Naive thymus-derived CD4-positive, alpha-beta T cell (primary cell): ENCODE measurements around the gene TOB1. TPM values are rescaled to one million over a fixed set of nuclear protein-coding genes. Genes with fewer than 3 reads are reported as not detected.
A peak's percentile ranks its signal among the peaks of the same experiment; 100 is the strongest.

ENCODE experiments used
- ATAC-seq: fragments of 150-1000 bp; cut with Tn5 transposase; 2 replicates; pipeline ENCODE4 v1.10.0; 2021; ENCODE audit warnings: mild to moderate bottlenecking, moderate library complexity
- CTCF ChIA-PET: fragments of 350-600 bp; sonication (Branson Sonifier 250); formaldehyde crosslinking; loops from one replicate; lab custom pipeline; 2021; ENCODE audit warnings: antibody characterized with exemption; lab: Charles Lee
- POLR2A ChIA-PET: fragments of 350-600 bp; sonication (Branson Sonifier 250); formaldehyde crosslinking; loops from one replicate; lab custom pipeline; 2021; ENCODE audit warnings: antibody characterized with exemption, inconsistent platforms; lab: Charles Lee
- DNase-seq, 9 donors: peaks; one replicate each; pipeline versions ENCODE4 v3.0.0 to v3.0.0-alpha.2; 2020 to 2022; ENCODE audit warnings: mixed read lengths in 1 of 9
- H3K27ac ChIP-seq: one replicate; pipeline ENCODE4 v1.7.0; 2013; ENCODE audit warnings: mild to moderate bottlenecking, low read depth, low read length, moderate library complexity
- H3K27me3 ChIP-seq, 2 donors: one replicate each; pipeline ENCODE4 v1.7.0; 2013; ENCODE audit warnings: low read length in 2 of 2, mild to moderate bottlenecking in 2 of 2, moderate library complexity in 2 of 2; ENCODE audit not compliant: control insufficient read depth in 2 of 2, insufficient read depth in 2 of 2
- H3K36me3 ChIP-seq, 3 experiments: 1 replicate in 2 of 3; 2 replicates in 1 of 3; pipeline ENCODE4 v1.7.0; 2013; ENCODE audit warnings: low read length in 3 of 3, mild to moderate bottlenecking in 3 of 3, moderate library complexity in 1 of 3; ENCODE audit not compliant: insufficient read depth in 3 of 3, control insufficient read depth in 2 of 3
- H3K4me1 ChIP-seq, 2 donors: one replicate each; pipeline ENCODE4 v1.7.0; 2013; ENCODE audit warnings: low read length in 2 of 2, mild to moderate bottlenecking in 2 of 2, moderate library complexity in 1 of 2; ENCODE audit not compliant: control insufficient read depth in 2 of 2, insufficient read depth in 2 of 2
- H3K4me3 ChIP-seq: 2 replicates; pipeline ENCODE4 v1.7.0; 2013; ENCODE audit warnings: mild to moderate bottlenecking, low read length
- H3K9me3 ChIP-seq, 3 experiments: 1 replicate in 2 of 3; 2 replicates in 1 of 3; pipeline ENCODE4 v1.7.0; 2013; ENCODE audit warnings: low read length in 3 of 3; ENCODE audit not compliant: control insufficient read depth in 2 of 3
- H3K27ac Mint-ChIP-seq, 9 donors: one replicate each; pipeline ENCODE4 v1.8.0; 2020 to 2022; ENCODE audit warnings: mixed read lengths in 9 of 9, mild to moderate bottlenecking in 8 of 9, moderate library complexity in 5 of 9, inconsistent platforms in 2 of 9
- H3K27me3 Mint-ChIP-seq, 5 donors: one replicate each; pipeline ENCODE4 v1.8.0; 2021 to 2022; ENCODE audit warnings: mixed read lengths in 5 of 5, mild to moderate bottlenecking in 1 of 5
- H3K36me3 Mint-ChIP-seq, 5 donors: one replicate each; pipeline ENCODE4 v1.8.0; 2020 to 2022; ENCODE audit warnings: mixed read lengths in 5 of 5, mild to moderate bottlenecking in 3 of 5, inconsistent platforms in 1 of 5
- H3K4me1 Mint-ChIP-seq, 7 donors: one replicate each; pipeline ENCODE4 v1.8.0; 2020 to 2022; ENCODE audit warnings: mixed read lengths in 7 of 7, mild to moderate bottlenecking in 3 of 7, inconsistent platforms in 1 of 7
- H3K4me3 Mint-ChIP-seq, 10 donors: one replicate each; pipeline ENCODE4 v1.8.0; 2020 to 2022; ENCODE audit warnings: mild to moderate bottlenecking in 10 of 10, mixed read lengths in 10 of 10, moderate library complexity in 6 of 10, inconsistent platforms in 2 of 10
- H3K9me3 Mint-ChIP-seq, 11 donors: one replicate each; pipeline ENCODE4 v1.8.0; 2020 to 2022; ENCODE audit warnings: mixed read lengths in 11 of 11, mild to moderate bottlenecking in 4 of 11, inconsistent platforms in 1 of 11, moderate library complexity in 1 of 11
- intact Hi-C, 2 donors: fragments of 100-400 bp; cut with micrococcal nuclease; formaldehyde crosslinking; loops; one replicate each; pipeline ENCODE4 v1.15.1; 2023
- polyA plus RNA-seq, 2 donors: library from polyadenylated mRNA; unstranded; fragments of 300-500 nt; fragmentation: Illumina TruSeq; gene quantifications; one replicate each; pipeline ENCODE4 v1.2.3, GENCODE V29; 2021
- total RNA-seq, 6 experiments: library from RNA in 5 of 6; stranded (reverse) in 5 of 6; gene quantifications; 1 replicate in 5 of 6; 2 replicates in 1 of 6; pipeline ENCODE4 v1.2.3 and lab custom pipeline; 2021 to 2026

Gene TOB1
- total and polyA plus RNA-seq, 7 experiments from 2014 or later = 27.9 to 261 (median 131) TPM

DNA sequence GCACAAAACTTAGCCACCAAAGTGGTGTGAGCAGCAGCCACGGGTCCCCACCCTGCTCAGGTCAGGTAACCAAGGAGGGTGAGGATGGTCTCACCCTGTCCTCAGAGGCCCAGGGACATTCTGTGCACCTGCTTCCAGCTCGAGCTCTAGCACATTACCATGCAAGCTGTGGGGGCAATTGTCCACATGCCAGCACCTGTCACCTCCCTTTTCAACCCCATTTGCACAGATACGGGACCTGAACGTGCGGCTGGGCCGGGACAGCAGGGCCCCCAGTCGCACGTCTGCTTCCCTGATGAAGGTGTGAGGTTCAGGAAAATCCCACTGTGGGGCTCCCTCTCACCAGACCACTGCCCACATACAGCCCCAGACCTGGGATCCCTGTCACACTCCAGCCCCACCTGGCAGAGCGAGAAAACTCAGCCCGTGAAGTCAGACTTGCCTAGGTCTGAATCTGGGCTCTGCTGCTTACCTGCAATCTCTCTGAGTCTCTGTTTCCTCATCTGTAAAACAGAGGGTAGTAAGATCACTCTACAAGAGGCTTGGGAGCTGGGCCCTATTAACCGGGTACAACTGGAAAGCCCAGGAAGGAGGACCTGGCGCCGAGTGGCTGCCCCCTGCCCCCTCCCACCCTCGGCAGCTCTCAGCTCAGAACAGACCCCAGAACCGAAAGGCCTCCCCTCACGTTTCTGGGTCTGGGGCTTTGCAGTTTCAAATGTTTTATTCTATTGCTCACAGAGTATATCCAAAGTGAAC, 22.8 kb downstream of the TOB1 start:
- peaks cover 0 to 4% (median 0%) of the 10 kb centered on the region in 7 donors for H3K4me1 Mint-ChIP-seq
- intact Hi-C loops = loop anchor here in 1 of 2 donors (2.0 kb wide), 1 partner anchor 365 kb away; the partner anchor contains the start of gene RSAD1
- Histone ChIP-seq H3K27ac (no peak overlapping the region), H3K27me3 (no peaks in the 10 kb centered on the region), H3K4me3 (no peak overlapping the region), H3K9me3 (no peaks in the 10 kb centered on the region), H3K36me3 (no peaks in the 10 kb centered on the region), H3K4me1 (no peaks in the 10 kb centered on the region)
- peaks cover 0 to under 1% (median 0%) of the 10 kb centered on the region in 11 donors for H3K9me3 Mint-ChIP-seq
- no peak for ATAC-seq
- H3K36me3 Mint-ChIP-seq = no peaks in the 10 kb centered on the region
- H3K27ac Mint-ChIP-seq = no peak overlapping the region
- ChIA-PET POLR2A (interaction anchor here (0.6 kb wide), 1 partner anchor 233 kb away, joined by 3 read pairs; no protein-coding TSS in a partner anchor), CTCF (interaction anchor here (1.0 to 2.0 kb wide), 3 partner anchors 12 to 122 kb away, joined by 3 to 5 read pairs (median 5); no protein-coding TSS in a partner anchor)
- H3K27me3 Mint-ChIP-seq = peaks cover 0 to 2% (median 0%) of the 10 kb centered on the region in 5 donors
- H3K4me3 Mint-ChIP-seq = no peak overlapping the region
- no peak for DNase-seq

GRCh38 chr17:50842506-50843149, 23.5 kb downstream of the TOB1 start:
- Mint-ChIP-seq H3K27ac (peak overlapping the region in 1 of 9 donors; percentile 31), H3K4me1 (peaks cover 0 to 4% (median 0%) of the 10 kb centered on the region in 7 donors), H3K4me3 (no peak overlapping the region), H3K36me3 (no peaks in the 10 kb centered on the region), H3K27me3 (peaks cover 0 to 2% (median 0%) of the 10 kb centered on the region in 5 donors), H3K9me3 (no peaks in the 10 kb centered on the region)
- POLR2A ChIA-PET = interaction anchor here (0.6 to 2.2 kb wide), 2 partner anchors 24 to 63 kb away, joined by 3 to 8 read pairs; partner anchors contain the start of gene TOB1
- no peaks in the 10 kb centered on the region for H3K4me1 ChIP-seq
- ATAC-seq (no peak), DNase-seq (no peak)
- H3K27me3 ChIP-seq = no peaks in the 10 kb centered on the region
- no peaks in the 10 kb centered on the region for H3K9me3 ChIP-seq
- intact Hi-C loops = loop anchor here (1.0 to 2.0 kb wide), 6 partner anchors 59 to 364 kb away; partner anchors contain the start of genes RSAD1 (in 2 of the 2) and SPATA20 (in 1 of the 2)
- H3K4me3 ChIP-seq = no peak overlapping the region
- H3K27ac ChIP-seq = no peak overlapping the region
- CTCF ChIA-PET = interaction anchor here (0.5 to 1.4 kb wide), 5 partner anchors 31 to 123 kb away, joined by 3 to 5 read pairs (median 3); no protein-coding TSS in a partner anchor
- H3K36me3 ChIP-seq = no peaks in the 10 kb centered on the region

DNA sequence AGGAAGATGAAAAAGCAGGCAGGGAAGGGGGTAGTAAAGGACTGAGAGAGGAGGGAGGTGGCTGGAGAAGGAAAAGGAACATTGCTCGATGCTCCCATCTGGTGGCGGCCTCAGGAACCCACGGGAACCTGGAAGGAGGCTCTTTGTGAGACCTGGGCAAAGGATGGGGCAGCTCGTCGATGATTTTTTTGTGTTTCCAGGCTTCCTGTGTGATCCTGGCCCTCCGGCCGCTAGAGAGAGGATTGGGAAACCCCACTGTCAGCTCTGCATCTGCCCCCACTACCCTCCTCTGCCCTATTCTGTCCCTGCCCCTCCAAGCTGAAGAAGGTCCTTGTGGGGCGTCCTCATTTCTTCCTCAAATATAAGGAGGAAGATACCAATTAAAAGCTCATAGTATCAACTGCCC, 24.2 kb downstream of the TOB1 start:
- no peaks in the 10 kb centered on the region for H3K4me1 ChIP-seq
- no peaks in the 10 kb centered on the region for H3K9me3 ChIP-seq
- H3K27me3 Mint-ChIP-seq = peaks cover 0 to 2% (median 0%) of the 10 kb centered on the region in 5 donors
- no peak overlapping the region for H3K4me3 Mint-ChIP-seq
- intact Hi-C loops = loop anchor here (1.0 to 2.0 kb wide), 6 partner anchors 59 to 364 kb away; partner anchors contain the start of genes RSAD1 (in 2 of the 2) and SPATA20 (in 1 of the 2)
- H3K9me3 Mint-ChIP-seq = no peaks in the 10 kb centered on the region
- CTCF ChIA-PET = interaction anchor here (0.5 to 1.6 kb wide), 9 partner anchors 23 to 295 kb away, joined by 3 to 5 read pairs (median 3); no protein-coding TSS in a partner anchor
- H3K27me3 ChIP-seq = no peaks in the 10 kb centered on the region
- H3K27ac ChIP-seq = no peak overlapping the region
- no peak overlapping the region for H3K27ac Mint-ChIP-seq
- no peaks in the 10 kb centered on the region for H3K36me3 Mint-ChIP-seq
- DNase-seq = peak in 6 of 9 donors; percentile 34 to 58 (median 50)
- H3K4me1 Mint-ChIP-seq = peaks cover 0 to 4% (median 0%) of the 10 kb centered on the region in 7 donors
- no peak overlapping the region for H3K4me3 ChIP-seq
- POLR2A ChIA-PET = interaction anchor here (0.6 to 2.2 kb wide), 2 partner anchors 24 to 62 kb away, joined by 3 to 8 read pairs; partner anchors contain the start of gene TOB1
- peak; percentile 67 for ATAC-seq
- H3K36me3 ChIP-seq = no peaks in the 10 kb centered on the region

DNA sequence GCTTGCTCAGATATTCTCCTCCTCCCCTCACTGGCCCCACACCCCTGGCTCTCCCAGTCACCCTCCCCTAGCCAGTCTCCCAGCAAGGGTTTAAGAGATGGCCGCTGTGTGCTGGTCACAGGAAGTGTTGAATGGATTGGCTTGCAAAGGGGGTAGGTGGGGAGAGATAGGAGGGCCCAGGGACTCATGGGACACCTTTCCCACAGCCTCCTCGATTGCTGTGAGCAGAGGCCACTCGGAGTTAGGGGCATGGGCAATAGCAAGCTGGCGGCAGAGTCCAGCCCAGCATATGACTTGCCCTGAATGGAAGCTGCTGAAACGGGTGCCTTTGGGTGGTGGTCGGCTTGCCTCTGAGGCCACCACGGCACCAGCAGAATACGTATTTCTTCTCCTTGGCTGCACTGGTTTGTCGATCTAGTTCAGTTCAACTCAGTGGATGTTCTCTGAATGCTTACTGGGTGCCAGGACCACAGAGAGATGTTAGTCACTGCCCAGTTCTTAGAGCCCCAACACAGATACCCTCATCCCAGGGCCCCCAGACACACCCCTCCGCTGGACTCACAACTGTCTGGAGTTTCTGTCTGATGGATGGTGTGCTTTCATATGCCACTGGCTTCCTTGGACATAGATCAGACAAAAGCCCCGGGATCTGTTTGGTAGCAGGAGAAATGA, 24.7 kb downstream of the TOB1 start:
- no peak overlapping the region for H3K4me3 Mint-ChIP-seq
- H3K9me3 Mint-ChIP-seq = no peaks in the 10 kb centered on the region
- no peaks in the 10 kb centered on the region for H3K36me3 ChIP-seq
- intact Hi-C loops = no loop called here
- no peaks in the 10 kb centered on the region for H3K4me1 ChIP-seq
- peaks cover 0 to 4% (median 0%) of the 10 kb centered on the region in 7 donors for H3K4me1 Mint-ChIP-seq
- no peak overlapping the region for H3K27ac Mint-ChIP-seq
- no peaks in the 10 kb centered on the region for H3K36me3 Mint-ChIP-seq
- H3K9me3 ChIP-seq = no peaks in the 10 kb centered on the region
- ATAC-seq = no peak
- H3K27me3 ChIP-seq = no peaks in the 10 kb centered on the region
- DNase-seq = no peak
- ChIA-PET POLR2A (interaction anchor here (2.2 kb wide), 1 partner anchor 25 kb away, joined by 8 read pairs; the partner anchor contains the start of gene TOB1), CTCF (interaction anchor here (0.9 to 1.6 kb wide), 7 partner anchors 11 to 295 kb away, joined by 3 to 4 read pairs (median 3); no protein-coding TSS in a partner anchor)
- no peak overlapping the region for H3K27ac ChIP-seq
- no peak overlapping the region for H3K4me3 ChIP-seq
- H3K27me3 Mint-ChIP-seq = peaks cover 0 to 2% (median 0%) of the 10 kb centered on the region in 5 donors

- no peak for DNase-seq
- Mint-ChIP-seq H3K27me3 (peaks cover 0 to 5% (median 3%) of the 10 kb centered on the region in 5 donors), H3K4me1 (peaks cover 0 to 6% (median 3%) of the 10 kb centered on the region in 7 donors), H3K36me3 (no peaks in the 10 kb centered on the region), H3K27ac (no peak overlapping the region), H3K4me3 (no peak overlapping the region), H3K9me3 (no peaks in the 10 kb centered on the region)
- Histone ChIP-seq H3K4me1 (no peaks in the 10 kb centered on the region), H3K9me3 (no peaks in the 10 kb centered on the region), H3K36me3 (no peaks in the 10 kb centered on the region), H3K27ac (no peak overlapping the region), H3K27me3 (no peaks in the 10 kb centered on the region), H3K4me3 (no peak overlapping the region)
- ChIA-PET CTCF (interaction anchor here (0.6 to 1.6 kb wide), 5 partner anchors 12 to 265 kb away, joined by 3 to 5 read pairs (median 4); no protein-coding TSS in a partner anchor), POLR2A (interaction anchor here (2.2 kb wide), 1 partner anchor 26 kb away, joined by 8 read pairs; the partner anchor contains the start of gene TOB1)
- ATAC-seq = no peak
- intact Hi-C loops = no loop called here
Measured at GRCh38 chr17:50840311-50840851, 25.8 kb downstream of the TOB1 start.
